Activated CD4-positive, alpha-beta T cell treated with anti-CD3 and anti-CD28 coated beads, Interleukin-2, amount 10 ng/mL, durations not matched to agents 24 days and 14 days (primary cell): Measurements from ENCODE around the gene FNDC3B. TPM values are rescaled to one million over a fixed set of nuclear protein-coding genes. Genes with fewer than 3 reads are reported as not detected.

Experiments used
- DNase-seq: peaks from one replicate; pipeline ENCODE4 v3.0.0; 2022
- H3K27ac Mint-ChIP-seq: one replicate; pipeline ENCODE4 v1.8.0; 2022; ENCODE audit warnings: mild to moderate bottlenecking, mixed read lengths
- H3K27me3 Mint-ChIP-seq: one replicate; pipeline ENCODE4 v1.8.0; 2022; ENCODE audit warnings: mixed read lengths
- H3K36me3 Mint-ChIP-seq: one replicate; pipeline ENCODE4 v1.8.0; 2022; ENCODE audit warnings: low read depth, mild to moderate bottlenecking, mixed read lengths
- H3K4me1 Mint-ChIP-seq: one replicate; pipeline ENCODE4 v1.8.0; 2021; ENCODE audit warnings: mixed read lengths
- H3K4me3 Mint-ChIP-seq: one replicate; pipeline ENCODE4 v1.8.0; 2022; ENCODE audit warnings: mild to moderate bottlenecking, moderate library complexity, mixed read lengths
- H3K9me3 Mint-ChIP-seq: one replicate; pipeline ENCODE4 v1.8.0; 2021; ENCODE audit warnings: mixed read lengths
- intact Hi-C: fragments of 100-400 bp; cut with micrococcal nuclease; formaldehyde crosslinking; loops from one replicate; pipeline ENCODE4 v1.15.1; 2023
- total RNA-seq: library from RNA; stranded (reverse); gene quantifications from 2 replicates; pipeline ENCODE4 v1.2.3, GENCODE V29; 2022

The FNDC3B gene
- total RNA-seq, 1 donor from 2014 or later = 19.6 TPM

DNA sequence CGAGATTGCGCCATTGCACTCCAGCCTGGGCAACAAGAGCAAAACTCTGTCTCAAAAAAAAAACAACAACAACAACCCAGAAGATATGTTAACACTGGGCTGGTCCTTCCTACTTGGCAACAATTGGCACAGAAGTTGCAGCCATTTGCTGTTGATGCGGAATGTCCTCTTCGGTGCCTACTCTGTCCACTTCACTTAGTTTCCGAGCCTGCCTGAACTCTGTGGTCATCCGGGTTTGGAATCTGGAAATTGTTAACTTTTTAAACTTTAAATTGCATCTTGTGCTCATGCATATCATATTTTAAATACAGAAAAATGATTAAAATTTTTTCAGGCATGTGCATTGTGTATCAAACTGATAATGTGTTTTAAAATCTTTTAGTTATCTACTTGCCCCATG, 81.5 kb downstream of the FNDC3B start:
- Mint-ChIP-seq H3K9me3 (no peaks in the 10 kb centered on the region), H3K27ac (no peak overlapping the region), H3K4me1 (peaks cover 1% of the 10 kb centered on the region), H3K4me3 (no peak overlapping the region), H3K36me3 (peaks cover 18% of the 10 kb centered on the region), H3K27me3 (no peaks in the 10 kb centered on the region)
- peak; percentile 46 for DNase-seq
- intact Hi-C loops = no loop called here

DNA sequence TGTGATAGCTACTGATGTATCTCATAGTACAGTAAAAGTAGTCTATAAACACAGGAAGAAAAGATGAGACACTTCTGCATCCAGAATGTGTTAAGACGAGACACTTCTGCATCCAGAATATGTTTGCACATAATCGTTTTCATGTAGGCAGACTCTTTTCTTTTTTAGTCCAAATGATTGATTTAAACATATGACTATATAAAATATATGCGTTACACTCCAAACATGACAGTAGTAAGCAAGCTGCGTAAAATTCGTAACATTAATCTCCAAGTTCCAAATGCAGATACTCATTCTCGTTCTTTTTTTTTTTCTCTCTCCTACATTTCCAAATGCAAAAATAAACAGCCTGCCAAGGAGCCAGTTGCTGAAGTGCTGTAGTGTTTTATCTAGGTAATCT, 82.6 kb downstream of the FNDC3B start:
- no peak for DNase-seq
- H3K4me3 Mint-ChIP-seq = no peak overlapping the region
- peaks cover 18% of the 10 kb centered on the region for H3K36me3 Mint-ChIP-seq
- no peaks in the 10 kb centered on the region for H3K27me3 Mint-ChIP-seq
- peaks cover 9% of the 10 kb centered on the region for H3K4me1 Mint-ChIP-seq
- no peak overlapping the region for H3K27ac Mint-ChIP-seq
- intact Hi-C loops = no loop called here
- H3K9me3 Mint-ChIP-seq = no peaks in the 10 kb centered on the region

DNA sequence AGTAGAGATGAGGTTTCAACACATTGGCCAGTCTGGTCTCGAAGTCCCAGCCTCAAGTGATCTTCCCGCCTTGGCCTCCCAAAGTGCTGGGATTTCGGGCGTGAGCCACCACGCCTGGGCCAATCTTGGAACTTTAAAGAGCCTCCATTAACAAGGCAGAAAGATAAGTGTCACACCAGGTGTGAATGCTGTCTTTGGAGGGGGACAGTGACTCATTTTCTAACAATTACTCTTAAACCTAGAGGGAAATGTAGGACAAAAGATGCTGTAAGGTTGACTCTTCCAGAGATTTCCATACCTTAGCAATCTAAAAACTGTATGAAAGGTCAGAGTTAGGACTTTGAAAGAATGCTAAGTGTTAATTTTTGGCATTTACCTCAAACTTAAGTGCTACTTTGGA, 84.9 kb downstream of the FNDC3B start:
- Mint-ChIP-seq H3K9me3 (peaks cover 3% of the 10 kb centered on the region), H3K4me3 (no peak overlapping the region), H3K27ac (no peak overlapping the region), H3K4me1 (peaks cover 20% of the 10 kb centered on the region), H3K36me3 (peaks cover 16% of the 10 kb centered on the region), H3K27me3 (no peaks in the 10 kb centered on the region)
- intact Hi-C loops = no loop called here
- no peak for DNase-seq

DNA sequence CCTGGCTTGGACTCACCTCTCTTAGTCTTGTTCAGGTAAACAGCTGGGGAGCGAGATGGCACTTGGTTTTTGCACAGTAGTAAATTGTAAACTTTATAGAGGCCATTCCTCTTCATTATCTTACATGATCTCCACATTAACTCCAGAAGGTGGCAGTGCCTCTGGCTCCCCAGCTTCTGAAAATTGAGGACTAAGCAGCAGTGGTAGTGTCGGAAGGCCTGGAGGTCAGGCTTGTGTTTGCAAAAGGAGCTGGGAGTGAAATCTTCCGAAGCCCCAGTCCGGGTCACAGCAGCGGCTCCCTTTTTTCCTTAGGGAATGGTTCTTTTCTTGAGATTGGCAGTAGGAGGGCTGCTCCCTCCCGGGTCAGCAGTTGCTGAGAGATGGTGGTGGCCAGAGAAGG, 85.7 kb downstream of the FNDC3B start:
- DNase-seq = no peak
- intact Hi-C loops = no loop called here
- H3K9me3 Mint-ChIP-seq = peaks cover 3% of the 10 kb centered on the region
- H3K27me3 Mint-ChIP-seq = no peaks in the 10 kb centered on the region
- peaks cover 21% of the 10 kb centered on the region for H3K36me3 Mint-ChIP-seq
- H3K27ac Mint-ChIP-seq = no peak overlapping the region
- H3K4me1 Mint-ChIP-seq = peaks cover 26% of the 10 kb centered on the region
- H3K4me3 Mint-ChIP-seq = no peak overlapping the region

DNA sequence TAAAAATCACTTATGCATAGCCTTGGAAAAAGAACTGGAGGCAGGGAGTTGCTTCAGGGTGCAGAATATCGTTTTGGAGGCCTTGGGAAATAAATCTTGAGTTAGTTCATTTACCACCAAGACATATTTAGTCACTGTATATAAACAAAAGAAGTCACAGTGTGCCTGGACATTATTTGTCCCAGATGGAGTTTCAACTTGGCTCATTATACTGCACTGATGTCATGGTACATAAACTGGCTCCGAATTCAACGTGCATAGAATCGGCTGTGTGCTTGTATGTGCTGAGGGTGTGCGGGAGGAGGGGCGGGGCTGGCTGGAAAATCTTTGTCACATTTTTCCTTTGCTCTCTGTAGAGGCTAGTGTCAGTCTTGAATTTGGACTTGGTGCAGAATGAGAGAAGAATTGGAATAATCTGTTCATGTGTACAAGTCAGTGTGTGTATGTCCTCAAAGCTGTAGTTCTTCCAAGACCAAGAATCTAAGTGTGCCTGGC, 86.6 kb downstream of the FNDC3B start:
- Mint-ChIP-seq H3K36me3 (peaks cover 25% of the 10 kb centered on the region), H3K4me1 (peaks cover 33% of the 10 kb centered on the region), H3K9me3 (peaks cover 8% of the 10 kb centered on the region), H3K27me3 (no peaks in the 10 kb centered on the region), H3K27ac (no peak overlapping the region), H3K4me3 (no peak overlapping the region)
- DNase-seq = no peak
- intact Hi-C loops = no loop called here

DNA sequence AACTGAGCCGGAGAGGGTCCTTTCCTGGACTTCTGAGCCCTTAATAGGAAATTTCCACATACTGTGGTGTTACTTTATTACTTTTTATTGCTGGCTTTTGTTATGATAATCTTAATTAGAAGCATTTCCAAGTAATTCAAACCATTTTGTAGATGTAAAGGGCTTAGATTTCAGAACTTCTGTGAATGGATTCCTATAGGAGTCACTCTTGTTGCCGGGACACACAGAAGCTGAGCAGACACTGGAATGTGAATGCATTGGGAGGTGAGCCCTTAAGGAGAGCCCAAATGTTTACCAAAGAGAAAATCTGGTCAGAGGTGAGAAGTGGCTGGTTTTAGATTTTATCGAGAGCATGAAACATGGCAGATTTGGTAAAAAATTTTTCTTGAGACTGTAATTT, 87.4 kb downstream of the FNDC3B start:
- peaks cover 25% of the 10 kb centered on the region for H3K36me3 Mint-ChIP-seq
- no peaks in the 10 kb centered on the region for H3K27me3 Mint-ChIP-seq
- H3K27ac Mint-ChIP-seq = no peak overlapping the region
- peaks cover 32% of the 10 kb centered on the region for H3K4me1 Mint-ChIP-seq
- peaks cover 8% of the 10 kb centered on the region for H3K9me3 Mint-ChIP-seq
- DNase-seq = no peak
- no peak overlapping the region for H3K4me3 Mint-ChIP-seq
- intact Hi-C loops = no loop called here

DNA sequence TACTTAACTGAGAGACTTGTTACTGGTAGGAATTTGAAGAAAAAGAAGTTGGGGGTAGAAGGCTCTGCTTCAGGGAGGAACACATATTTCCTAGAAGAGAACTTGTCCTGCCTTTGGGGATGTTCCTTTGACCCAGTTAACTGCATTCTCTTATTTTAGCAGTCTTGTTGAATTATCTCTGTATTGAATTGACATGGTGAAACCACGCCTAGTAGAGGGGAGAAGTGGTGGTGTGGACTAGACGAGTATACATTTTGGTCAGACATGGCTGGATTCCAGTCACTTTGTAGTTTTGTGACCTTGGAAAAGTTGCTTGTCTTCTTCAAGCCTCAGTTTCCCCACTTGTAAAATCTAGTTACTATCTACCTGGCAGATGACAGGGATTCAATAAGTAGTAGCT, 87.8 kb downstream of the FNDC3B start:
- intact Hi-C loops = no loop called here
- Mint-ChIP-seq H3K27ac (no peak overlapping the region), H3K4me3 (no peak overlapping the region)

DNA sequence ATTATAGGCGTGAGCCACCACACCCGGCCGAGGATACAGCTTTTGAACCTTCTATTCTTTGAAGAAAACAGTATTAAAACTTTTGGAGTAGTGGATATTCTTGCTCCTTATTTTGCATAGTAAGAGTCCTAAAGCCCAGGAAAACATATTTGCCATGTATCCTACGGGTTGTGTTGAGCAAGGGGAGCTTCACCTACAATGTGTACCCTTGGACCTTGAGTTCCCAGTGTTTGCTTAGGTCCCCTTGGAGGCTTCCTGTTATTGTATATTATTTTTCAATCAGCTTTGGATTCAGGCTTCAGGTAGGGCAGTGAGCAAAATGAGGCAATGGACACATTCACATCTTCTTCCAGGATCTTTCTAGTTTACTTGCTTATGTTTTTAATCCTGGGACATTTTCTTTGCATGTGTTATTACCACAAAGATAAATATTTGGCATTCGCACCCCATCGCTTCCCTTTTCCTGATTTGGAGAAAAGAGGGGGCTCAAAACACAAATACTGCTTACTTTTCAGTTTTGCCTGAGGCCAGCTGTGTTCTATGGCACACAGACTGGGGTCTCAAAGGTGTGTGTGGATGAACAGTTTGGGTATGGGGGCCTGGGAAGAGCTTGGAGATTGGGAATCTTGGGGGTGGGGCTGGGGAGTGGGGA, 88.7 kb downstream of the FNDC3B start:
- Mint-ChIP-seq H3K9me3 (peaks cover 8% of the 10 kb centered on the region), H3K4me3 (no peak overlapping the region), H3K36me3 (peaks cover 25% of the 10 kb centered on the region), H3K4me1 (peaks cover 39% of the 10 kb centered on the region), H3K27me3 (no peaks in the 10 kb centered on the region), H3K27ac (no peak overlapping the region)
- DNase-seq = no peak
- intact Hi-C loops = no loop called here

More for the DNA sequence above, 87.8 kb downstream of the FNDC3B start:
- H3K36me3 Mint-ChIP-seq = peaks cover 27% of the 10 kb centered on the region
- H3K4me1 Mint-ChIP-seq = peaks cover 36% of the 10 kb centered on the region
- H3K27me3 Mint-ChIP-seq = no peaks in the 10 kb centered on the region
- peaks cover 8% of the 10 kb centered on the region for H3K9me3 Mint-ChIP-seq
- DNase-seq = no peak

DNA sequence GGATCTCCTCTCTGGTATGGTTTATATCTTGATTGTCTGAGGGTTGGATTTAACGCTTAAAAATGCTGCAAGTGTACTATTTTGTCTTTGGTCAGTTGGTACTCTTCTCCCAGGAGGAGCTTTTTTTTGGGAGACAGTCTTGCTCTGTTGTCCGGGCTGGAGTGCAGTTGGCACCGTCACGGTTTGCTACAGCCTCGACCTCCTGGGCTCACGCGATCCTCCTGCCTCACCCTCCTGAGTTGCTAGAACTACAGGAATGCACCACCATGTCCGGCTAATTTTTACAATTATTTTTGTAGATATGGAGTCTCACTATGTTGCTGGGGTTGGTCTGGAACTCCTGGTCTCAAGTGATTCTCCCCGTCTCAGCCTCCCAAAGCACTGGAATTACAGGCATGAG, 89.5 kb downstream of the FNDC3B start:
- peaks cover 46% of the 10 kb centered on the region for H3K4me1 Mint-ChIP-seq
- peaks cover 27% of the 10 kb centered on the region for H3K36me3 Mint-ChIP-seq
- DNase-seq = no peak
- H3K27me3 Mint-ChIP-seq = no peaks in the 10 kb centered on the region
- peaks cover 8% of the 10 kb centered on the region for H3K9me3 Mint-ChIP-seq
- intact Hi-C loops = no loop called here
- no peak overlapping the region for H3K4me3 Mint-ChIP-seq
- H3K27ac Mint-ChIP-seq = no peak overlapping the region

DNA sequence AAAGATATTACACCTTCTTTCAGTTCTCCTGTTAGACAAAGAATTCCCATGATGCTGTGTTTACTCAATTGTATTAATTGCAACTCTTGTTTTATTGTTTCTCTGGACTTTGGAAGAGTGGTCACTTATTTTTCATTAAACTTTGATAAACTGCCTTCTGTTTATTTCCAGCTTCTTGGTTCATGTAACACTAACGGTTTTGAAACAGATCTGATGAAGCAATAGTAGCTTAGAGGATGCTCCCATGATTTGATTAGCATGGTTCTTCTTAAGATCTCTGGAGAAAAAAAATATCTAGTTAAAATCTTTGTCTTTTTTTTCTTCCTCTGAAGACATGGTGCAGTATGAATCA, 90.1 kb downstream of the FNDC3B start:
- no peak for DNase-seq
- intact Hi-C loops = no loop called here
- H3K27me3 Mint-ChIP-seq = no peaks in the 10 kb centered on the region
- peaks cover 8% of the 10 kb centered on the region for H3K9me3 Mint-ChIP-seq
- peaks cover 30% of the 10 kb centered on the region for H3K36me3 Mint-ChIP-seq
- H3K27ac Mint-ChIP-seq = peak overlapping the region; percentile 83
- H3K4me3 Mint-ChIP-seq = peak overlapping the region; percentile 4
- H3K4me1 Mint-ChIP-seq = peaks cover 51% of the 10 kb centered on the region

DNA sequence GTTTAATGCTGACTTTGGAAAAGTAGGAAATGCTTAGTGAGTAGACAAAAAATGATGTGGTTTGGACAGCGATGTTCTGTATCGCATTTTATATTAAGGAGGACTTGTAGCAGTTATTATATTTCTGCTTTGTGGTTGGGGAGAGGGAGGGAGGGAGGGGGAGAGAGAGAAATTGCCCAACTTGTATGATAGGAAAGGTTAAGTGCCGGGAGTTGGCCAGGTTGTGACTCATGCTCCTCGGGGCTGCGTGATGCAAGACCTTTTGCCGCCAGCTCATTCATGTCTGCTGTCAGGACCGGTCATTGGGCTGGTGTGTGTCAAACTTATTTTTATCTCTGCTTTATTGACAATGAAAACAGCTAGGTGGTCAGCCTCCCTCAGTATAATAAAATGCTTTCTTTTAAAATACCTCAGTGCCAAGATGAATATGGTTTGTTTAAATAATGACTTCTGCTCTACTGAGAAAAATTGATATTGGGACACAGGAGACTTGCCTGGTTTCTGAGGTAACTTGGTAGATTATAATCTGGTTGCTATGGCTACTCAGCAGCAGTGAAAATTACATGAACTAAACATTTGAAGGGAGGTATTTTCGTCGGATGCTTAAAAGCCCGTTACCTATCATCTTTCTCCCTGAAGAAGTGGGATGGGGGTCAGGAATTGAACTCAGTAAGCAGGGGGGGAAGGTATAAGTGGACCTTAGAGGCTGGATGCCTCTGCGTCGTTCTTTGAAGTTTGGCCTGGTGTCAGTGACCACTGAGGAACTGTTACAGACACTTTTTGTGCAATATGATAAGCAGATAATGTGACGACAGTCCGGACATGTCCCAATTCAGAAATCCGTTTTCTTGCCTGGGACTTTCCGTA, 90.7 kb downstream of the FNDC3B start:
- peak; percentile 75 for DNase-seq
- Mint-ChIP-seq H3K36me3 (peaks cover 28% of the 10 kb centered on the region), H3K4me3 (peak overlapping the region; percentile 30), H3K4me1 (peaks cover 53% of the 10 kb centered on the region), H3K9me3 (peaks cover 8% of the 10 kb centered on the region), H3K27me3 (no peaks in the 10 kb centered on the region), H3K27ac (peak overlapping the region; percentile 83)
- intact Hi-C loops = loop anchor here (1.0 to 5.0 kb wide), 3 partner anchors 23 to 283 kb away; no protein-coding TSS in a partner anchor

DNA sequence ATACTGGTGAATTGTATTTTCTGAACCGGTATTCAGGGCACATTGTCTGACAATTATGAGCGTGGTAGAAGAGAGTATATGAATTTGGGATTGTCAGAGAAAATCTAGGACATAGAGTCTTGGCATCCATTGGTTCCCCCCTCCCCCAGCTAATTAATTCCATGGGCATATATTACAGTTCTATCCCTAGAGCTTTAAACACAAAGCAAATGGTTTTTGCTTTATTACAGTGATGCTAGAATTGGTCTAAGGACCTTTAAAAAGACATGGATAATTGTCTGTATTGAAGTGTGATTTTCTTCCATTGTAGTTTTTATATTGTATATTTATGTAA, 91.3 kb downstream of the FNDC3B start:
- peak overlapping the region; percentile 30 for H3K4me3 Mint-ChIP-seq
- H3K27me3 Mint-ChIP-seq = no peaks in the 10 kb centered on the region
- no peak for DNase-seq
- peaks cover 59% of the 10 kb centered on the region for H3K4me1 Mint-ChIP-seq
- H3K36me3 Mint-ChIP-seq = peaks cover 26% of the 10 kb centered on the region
- H3K27ac Mint-ChIP-seq = peak overlapping the region; percentile 83
- intact Hi-C loops = loop anchor here (1.0 to 5.0 kb wide), 3 partner anchors 23 to 283 kb away; no protein-coding TSS in a partner anchor
- peaks cover 8% of the 10 kb centered on the region for H3K9me3 Mint-ChIP-seq

DNA sequence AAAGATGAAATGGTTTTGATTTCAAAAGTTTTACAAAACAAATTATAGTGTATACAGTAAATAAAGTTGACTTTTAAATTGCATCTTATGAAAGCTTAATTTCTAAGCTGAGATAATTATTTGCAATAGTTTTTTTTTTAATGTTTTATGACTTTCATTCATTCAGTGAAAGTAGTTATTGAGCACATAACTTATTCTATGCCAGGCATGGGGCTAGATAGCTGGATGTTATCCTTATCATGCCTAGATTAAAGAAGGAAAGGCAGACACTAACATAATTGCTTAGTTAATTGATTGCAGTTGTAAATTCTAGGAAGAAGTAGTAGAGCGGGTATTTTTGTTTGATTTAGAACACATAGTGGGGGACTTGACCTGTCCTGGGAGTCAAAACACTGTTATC, 92.4 kb downstream of the FNDC3B start:
- H3K27ac Mint-ChIP-seq = peak overlapping the region; percentile 71
- H3K36me3 Mint-ChIP-seq = peaks cover 25% of the 10 kb centered on the region
- H3K4me3 Mint-ChIP-seq = peak overlapping the region; percentile 1
- peaks cover 8% of the 10 kb centered on the region for H3K9me3 Mint-ChIP-seq
- DNase-seq = no peak
- H3K27me3 Mint-ChIP-seq = no peaks in the 10 kb centered on the region
- peaks cover 61% of the 10 kb centered on the region for H3K4me1 Mint-ChIP-seq
- intact Hi-C loops = loop anchor here (5.0 kb wide), 2 partner anchors 34 to 284 kb away; no protein-coding TSS in a partner anchor

DNA sequence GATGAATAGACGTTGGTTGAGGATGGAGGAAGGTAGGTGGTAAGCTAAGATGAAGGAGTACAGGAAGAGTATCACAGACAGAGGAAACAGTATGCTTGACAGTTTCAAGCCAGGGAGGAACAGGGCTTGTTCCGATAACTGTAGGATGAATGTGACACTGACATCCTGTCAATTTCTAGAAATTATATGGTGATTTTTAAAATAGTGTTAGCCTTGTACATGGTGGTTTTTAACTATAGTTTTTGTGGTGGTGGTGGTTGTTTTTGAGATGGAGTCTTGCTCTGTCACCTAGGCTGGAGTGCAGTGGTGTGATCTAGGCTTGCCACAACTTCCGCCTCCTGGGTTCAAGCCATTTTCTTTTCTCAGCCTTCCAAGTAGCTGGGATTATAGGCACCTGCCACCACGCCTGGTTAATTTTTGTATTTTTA, 92.8 kb downstream of the FNDC3B start:
- H3K4me1 Mint-ChIP-seq = peaks cover 59% of the 10 kb centered on the region
- H3K27me3 Mint-ChIP-seq = no peaks in the 10 kb centered on the region
- H3K27ac Mint-ChIP-seq = peak overlapping the region; percentile 71
- peak overlapping the region; percentile 1 for H3K4me3 Mint-ChIP-seq
- H3K36me3 Mint-ChIP-seq = peaks cover 23% of the 10 kb centered on the region
- intact Hi-C loops = loop anchor here (5.0 kb wide), 2 partner anchors 35 to 285 kb away; no protein-coding TSS in a partner anchor
- H3K9me3 Mint-ChIP-seq = peaks cover 8% of the 10 kb centered on the region
- DNase-seq = no peak
